Keratinocyte (primary cell): ENCODE measurements around the gene ATP2B2. TPM values are rescaled to one million over a fixed set of nuclear protein-coding genes. Genes with fewer than 3 reads are reported as not detected.

ENCODE experiments used
- DNase-seq: peaks from one replicate; pipeline ENCODE4 v3.0.0-alpha.2; 2011; ENCODE audit warnings: low read depth, missing footprints, low spot score
- FAIRE-seq: peaks from 2 replicates; lab custom pipeline; 2011; peaks lifted over from hg19 to GRCh38; lab: Jason Lieb, UNC
- H2AFZ ChIP-seq: 2 replicates; pipeline ENCODE4 v1.6.0; 2012; ENCODE audit warnings: low read length, control low read depth, inconsistent platforms; ENCODE audit not compliant: control insufficient read depth
- H3K27ac ChIP-seq: 2 replicates; pipeline ENCODE4 v1.5.1; 2011; ENCODE audit warnings: low read length; ENCODE audit not compliant: control insufficient read depth, insufficient read depth
- H3K27me3 ChIP-seq: 3 replicates; pipeline ENCODE4 v1.6.0; 2011; ENCODE audit warnings: low read length; ENCODE audit not compliant: control insufficient read depth, insufficient read depth; ENCODE audit errors: extremely low read depth
- H3K36me3 ChIP-seq, 2 experiments: 2 replicates in 1 of 2; 3 replicates in 1 of 2; pipeline ENCODE4 v1.5.1; 2011; ENCODE audit warnings: low read length in 2 of 2, mild to moderate bottlenecking in 1 of 2; ENCODE audit not compliant: control insufficient read depth in 2 of 2, insufficient read depth in 2 of 2; ENCODE audit errors: extremely low read depth in 1 of 2
- H3K4me1 ChIP-seq: 3 replicates; pipeline ENCODE4 v1.5.1; 2011; ENCODE audit warnings: low read length; ENCODE audit not compliant: control insufficient read depth, insufficient read depth; ENCODE audit errors: extremely low read depth
- H3K4me2 ChIP-seq: 3 replicates; pipeline ENCODE4 v1.6.0; 2011; ENCODE audit warnings: low read depth, low read length; ENCODE audit not compliant: control insufficient read depth, insufficient read depth; ENCODE audit errors: extremely low read depth
- H3K4me3 ChIP-seq, 3 experiments: fragments of 200-600 bp in 1 of 3; sonication (generic) in 1 of 3; 2 replicates in 2 of 3; 3 replicates in 1 of 3; pipeline ENCODE4 v1.5.1; 2011 to 2016; ENCODE audit warnings: low read length in 3 of 3, mild to moderate bottlenecking in 3 of 3, control low read depth in 2 of 3, inconsistent platforms in 1 of 3, low read depth in 1 of 3, mixed read lengths in 1 of 3, mixed run types in 1 of 3, moderate library complexity in 1 of 3; ENCODE audit not compliant: control insufficient read depth in 2 of 3, insufficient read depth in 2 of 3; ENCODE audit errors: extremely low read depth in 1 of 3
- H3K79me2 ChIP-seq: 2 replicates; pipeline ENCODE4 v1.6.0; 2012; ENCODE audit warnings: low read length; ENCODE audit not compliant: control insufficient read depth, insufficient read depth
- H3K9ac ChIP-seq: 3 replicates; pipeline ENCODE4 v1.6.0; 2011; ENCODE audit warnings: low read length; ENCODE audit not compliant: control insufficient read depth, insufficient read depth; ENCODE audit errors: extremely low read depth
- H3K9me1 ChIP-seq: 3 replicates; pipeline ENCODE4 v1.6.0; 2011; ENCODE audit warnings: low read length; ENCODE audit not compliant: control insufficient read depth, insufficient read depth; ENCODE audit errors: extremely low read depth
- H3K9me3 ChIP-seq: 2 replicates; pipeline ENCODE4 v1.5.1; 2012; ENCODE audit warnings: low read depth, low read length; ENCODE audit not compliant: control insufficient read depth
- H4K20me1 ChIP-seq: 3 replicates; pipeline ENCODE4 v1.6.0; 2011; ENCODE audit warnings: low read length; ENCODE audit not compliant: control insufficient read depth, insufficient read depth; ENCODE audit errors: extremely low read depth
- CTCF ChIP-seq, 3 experiments: IDR thresholded peaks in 1 of 3; conservative IDR thresholded peaks in 1 of 3; optimal IDR thresholded peaks in 1 of 3; 2 replicates in 2 of 3; 3 replicates in 1 of 3; pipeline versions ENCODE3 to v1.5.1; 2011; ENCODE audit warnings: low read length in 3 of 3, mild to moderate bottlenecking in 3 of 3, moderate library complexity in 2 of 3, control low read depth in 1 of 3, inconsistent platforms in 1 of 3; ENCODE audit not compliant: insufficient read depth in 2 of 3; ENCODE audit errors: extremely low read depth in 1 of 3
- EZH2 ChIP-seq: IDR thresholded peaks from one replicate; pipeline ENCODE4 v1.6.1; 2012; ENCODE audit warnings: inconsistent platforms, mild to moderate bottlenecking, low read length, moderate library complexity
- dilution Hi-C: fragments of 300-500 bp; cut with MboI; formaldehyde crosslinking; loops from one replicate; pipeline ENCODE4 v1.7.0; 2020; ENCODE audit warnings: low sequenced_read_pairs; ENCODE audit not compliant: extremely low pct_ligation_motif_present
- polyA plus RNA-seq, 5 experiments: library from polyadenylated mRNA; depleted of rRNA in 3 of 5; stranded (reverse) in 3 of 5; stranded (forward) in 1 of 5; unstranded in 1 of 5; fragments of >200 nt; gene quantifications; 1 replicate in 1 of 5; 2 replicates in 3 of 5; 3 replicates in 1 of 5; pipeline versions ENCODE4 v1.2.1 to v1.2.3, GENCODE V29; 2011 to 2012; ENCODE audit warnings: missing spikeins in 2 of 5, low read depth in 1 of 5, low replicate concordance in 1 of 5

ATP2B2 gene
- polyA plus RNA-seq, 1 donor (not counting 4 experiments of a cell fraction or from before 2014, with no cell fraction given) = not detected

DNA sequence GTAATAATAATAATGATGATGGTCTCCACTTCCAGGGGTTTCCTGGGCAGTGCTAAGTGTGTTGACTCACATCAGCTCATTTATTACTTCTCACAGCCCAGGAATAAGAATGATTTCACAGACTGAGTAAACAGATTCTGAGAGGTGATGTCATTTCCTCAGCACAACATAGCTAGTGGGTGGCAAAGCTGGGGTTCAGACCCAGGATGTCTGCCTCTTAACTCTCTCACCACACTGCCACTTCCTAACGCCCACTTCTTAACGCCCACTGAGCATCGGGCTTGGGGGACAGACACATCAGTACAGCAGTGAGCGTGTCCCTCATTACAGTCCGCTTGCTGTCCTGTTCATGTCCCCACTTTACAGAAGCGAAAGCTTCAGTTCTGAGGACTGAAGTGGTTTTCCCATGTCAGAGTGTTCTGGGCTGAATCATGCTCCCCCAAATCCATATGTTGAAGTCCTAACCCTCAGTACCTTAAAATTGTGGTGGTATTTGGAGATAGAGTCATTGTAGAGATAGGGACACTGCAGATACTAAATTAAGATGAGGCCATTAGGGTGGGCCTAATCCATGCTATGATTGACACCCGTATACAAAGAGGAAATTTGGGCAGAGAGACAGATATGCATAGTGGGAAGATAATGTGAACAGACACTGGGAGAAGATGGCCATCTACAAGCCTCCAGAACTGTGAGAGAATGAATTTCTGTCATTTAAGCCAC lies 68.0 kb downstream of the ATP2B2 start:
- Histone ChIP-seq H3K4me2 (no peak overlapping the region), H3K27me3 (peaks cover 6% of the 10 kb centered on the region), H3K9ac (no peak overlapping the region), H3K9me3 (no peaks in the 10 kb centered on the region), H3K9me1 (no peaks in the 10 kb centered on the region), H3K4me1 (no peaks in the 10 kb centered on the region), H3K36me3 (no peaks in the 10 kb centered on the region), H4K20me1 (no peaks in the 10 kb centered on the region), H3K4me3 (no peak overlapping the region), H3K27ac (no peak overlapping the region), H2AFZ (no peak overlapping the region), H3K79me2 (no peaks in the 10 kb centered on the region)
- FAIRE-seq (no peak), DNase-seq (no peak)
- dilution Hi-C loops = no loop called here
- TF ChIP-seq CTCF (optimal IDR thresholded peaks at IDR 0.05 in 1 of 3, IDR thresholded peaks at IDR 0.05 in 1 of 3, conservative IDR thresholded peaks at IDR 0.05 in 1 of 3; ENCODE audit: extremely low read depth in 1 of 3, insufficient read depth in 2 of 3, low read length in 3 of 3) (no peak), EZH2 (no peak)

DNA sequence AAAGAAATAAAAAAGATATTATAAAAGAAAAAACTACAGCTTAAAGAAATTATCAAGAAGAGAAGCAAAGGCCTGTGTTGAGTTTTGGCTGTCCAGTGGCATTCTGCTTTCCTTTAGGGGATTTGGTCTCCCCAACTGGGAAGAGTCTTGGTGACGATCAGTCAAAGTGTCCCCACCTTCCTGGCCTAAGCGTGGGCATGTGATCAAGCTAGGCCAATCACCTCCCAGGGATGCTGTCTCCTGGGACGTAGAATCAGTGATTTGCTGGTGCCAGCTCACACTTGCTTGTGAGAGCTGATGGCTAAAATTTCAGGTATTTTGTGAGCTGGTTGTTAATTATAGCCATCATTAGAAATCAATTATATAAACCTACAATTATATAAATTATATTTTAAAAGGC lies 69.5 kb downstream of the ATP2B2 start:
- Histone ChIP-seq H3K9me3 (no peaks in the 10 kb centered on the region), H3K79me2 (no peaks in the 10 kb centered on the region), H3K9me1 (no peaks in the 10 kb centered on the region), H3K36me3 (no peaks in the 10 kb centered on the region), H3K4me1 (no peaks in the 10 kb centered on the region), H3K9ac (no peak overlapping the region), H3K27me3 (peaks cover 13% of the 10 kb centered on the region), H3K4me3 (no peak overlapping the region), H3K27ac (no peak overlapping the region), H4K20me1 (no peaks in the 10 kb centered on the region), H3K4me2 (no peak overlapping the region), H2AFZ (no peak overlapping the region)
- DNase-seq (no peak), FAIRE-seq (no peak)
- no peak for TF ChIP-seq EZH2
- no peak for TF ChIP-seq CTCF (optimal IDR thresholded peaks at IDR 0.05 in 1 of 3, IDR thresholded peaks at IDR 0.05 in 1 of 3, conservative IDR thresholded peaks at IDR 0.05 in 1 of 3; ENCODE audit: extremely low read depth in 1 of 3, insufficient read depth in 2 of 3, low read length in 3 of 3)
- dilution Hi-C loops = no loop called here
